Astrocyte of the spinal cord (primary cell): ENCODE results near the gene RBCK1.

Source experiments
- DNase-seq: peaks from one replicate; pipeline ENCODE4 v3.0.0; 2011; ENCODE audit warnings: low read depth, low spot score
- H3K4me3 ChIP-seq: 2 replicates; pipeline ENCODE4 v1.5.1; 2011; ENCODE audit warnings: low read depth, mild to moderate bottlenecking, low read length, moderate library complexity
- CTCF ChIP-seq: IDR thresholded peaks from 2 replicates; pipeline ENCODE4 v1.5.1; 2012; ENCODE audit warnings: low read depth, mild to moderate bottlenecking, low read length, inconsistent platforms
- in situ Hi-C: cut with HindIII; loops from 2 replicates; pipeline ENCODE4 v1.10.0; 2017; ENCODE audit warnings: low sequenced_read_pairs

RBCK1 gene

GRCh38 chr20:427849-428657, 20.0 kb downstream of the RBCK1 start:
- in situ Hi-C loops: no loop called here
- DNase-seq: no peak
- no peak for TF ChIP-seq CTCF
- H3K4me3 ChIP-seq: no peak overlapping the region

- no peak for DNase-seq
- in situ Hi-C loops: no loop called here
- H3K4me3 ChIP-seq: no peak overlapping the region
- TF ChIP-seq CTCF: no peak
Measured at GRCh38 chr20:428658-429200, 20.6 kb downstream of the RBCK1 start.

GRCh38 chr20:430091-430999, 22.2 kb downstream of the RBCK1 start:
- no peak for DNase-seq
- H3K4me3 ChIP-seq: no peak overlapping the region
- no peak for TF ChIP-seq CTCF
- in situ Hi-C loops: no loop called here

GRCh38 chr20:431012-431904, 23.2 kb downstream of the RBCK1 start:
- TF ChIP-seq CTCF: peak; percentile 76
- in situ Hi-C loops: no loop called here
- DNase-seq: peak; percentile 68
- H3K4me3 ChIP-seq: no peak overlapping the region

- TF ChIP-seq CTCF: no peak
- DNase-seq: no peak
- no peak overlapping the region for H3K4me3 ChIP-seq
- in situ Hi-C loops: no loop called here
Measured at GRCh38 chr20:432208-432607, 24.1 kb downstream of the RBCK1 start.
